ENCODE results near the gene RAB1B.

- TF ChIP-seq, protein P1, sequence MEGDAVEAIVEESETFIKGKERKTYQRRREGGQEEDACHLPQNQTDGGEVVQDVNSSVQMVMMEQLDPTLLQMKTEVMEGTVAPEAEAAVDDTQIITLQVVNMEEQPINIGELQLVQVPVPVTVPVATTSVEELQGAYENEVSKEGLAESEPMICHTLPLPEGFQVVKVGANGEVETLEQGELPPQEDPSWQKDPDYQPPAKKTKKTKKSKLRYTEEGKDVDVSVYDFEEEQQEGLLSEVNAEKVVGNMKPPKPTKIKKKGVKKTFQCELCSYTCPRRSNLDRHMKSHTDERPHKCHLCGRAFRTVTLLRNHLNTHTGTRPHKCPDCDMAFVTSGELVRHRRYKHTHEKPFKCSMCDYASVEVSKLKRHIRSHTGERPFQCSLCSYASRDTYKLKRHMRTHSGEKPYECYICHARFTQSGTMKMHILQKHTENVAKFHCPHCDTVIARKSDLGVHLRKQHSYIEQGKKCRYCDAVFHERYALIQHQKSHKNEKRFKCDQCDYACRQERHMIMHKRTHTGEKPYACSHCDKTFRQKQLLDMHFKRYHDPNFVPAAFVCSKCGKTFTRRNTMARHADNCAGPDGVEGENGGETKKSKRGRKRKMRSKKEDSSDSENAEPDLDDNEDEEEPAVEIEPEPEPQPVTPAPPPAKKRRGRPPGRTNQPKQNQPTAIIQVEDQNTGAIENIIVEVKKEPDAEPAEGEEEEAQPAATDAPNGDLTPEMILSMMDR (conservative IDR thresholded peaks at IDR 0.05) = no peak
- no peak for TF ChIP-seq ZFX (IDR thresholded peaks at IDR 0.05)
These were observed 37.5 kb upstream of the RAB1B start for GRCh38 chr11:66230978-66231377.
